SK-N-SH (cell line): ENCODE results near the gene AKAP6. TPM values are rescaled to one million over a fixed set of nuclear protein-coding genes. Genes with fewer than 3 reads are reported as not detected.
A peak's percentile ranks its signal among the peaks of the same experiment; 100 is the strongest.

Experiments used
- CTCF ChIA-PET: fragments of 300-600, 350-600 bp; formaldehyde crosslinking; extraction: SDS; loops from one replicate; lab custom pipeline; 2021; lab: Yijun Ruan, JAX
- POLR2A ChIA-PET: fragments of 350-600 bp; sonication (Branson Sonifier 250); formaldehyde crosslinking; extraction: SDS; loops from one replicate; lab custom pipeline; 2020; ENCODE audit warnings: antibody characterized with exemption, inconsistent platforms; lab: Yijun Ruan, JAX
- DNase-seq: peaks from one replicate; pipeline ENCODE4 v3.0.0; 2012
- H2AFZ ChIP-seq: fragments of 200-600 bp; sonication (generic); 2 replicates; pipeline ENCODE4 v1.8.1; 2016; ENCODE audit warnings: antibody characterized with exemption, mild to moderate bottlenecking, low read depth
- H3F3A ChIP-seq: fragments of 200-600 bp; sonication (generic); replicated peaks from 2 replicates; pipeline ENCODE3; 2016; ENCODE audit warnings: antibody characterized with exemption, mild to moderate bottlenecking; ENCODE audit not compliant: insufficient read depth
- H3K27ac ChIP-seq, 2 experiments: fragments of 200-500 bp in 1 of 2; fragments of 200-600 bp in 1 of 2; sonication (Bioruptor generic) in 1 of 2; sonication (generic), shearing (Covaris generic) in 1 of 2; 2 replicates each; pipeline versions ENCODE4 v1.5.1 to v1.6.1; 2014 to 2016; ENCODE audit warnings: low read depth in 2 of 2, inconsistent platforms in 1 of 2, low read length in 1 of 2, mild to moderate bottlenecking in 1 of 2, mixed read lengths in 1 of 2
- H3K27me3 ChIP-seq: fragments of 200-600 bp; sonication (generic), shearing (Covaris generic); 2 replicates; pipeline ENCODE4 v1.6.1; 2016; ENCODE audit warnings: mixed run types; ENCODE audit not compliant: insufficient read depth
- H3K36me3 ChIP-seq, 2 experiments: fragments of 200-500 bp in 1 of 2; fragments of 200-600 bp in 1 of 2; sonication (Bioruptor generic) in 1 of 2; sonication (generic) in 1 of 2; replicated peaks in 1 of 2; 2 replicates each; pipeline versions ENCODE3 to v1.5.1; 2014 to 2016; ENCODE audit warnings: low read length in 1 of 2, mild to moderate bottlenecking in 1 of 2; ENCODE audit not compliant: insufficient read depth in 2 of 2, control insufficient read depth in 1 of 2
- H3K4me1 ChIP-seq, 2 experiments: fragments of 200-500 bp in 1 of 2; fragments of 200-600 bp in 1 of 2; sonication (Bioruptor generic) in 1 of 2; sonication (generic), shearing (Covaris generic) in 1 of 2; 2 replicates each; pipeline versions ENCODE4 v1.5.1 to v1.6.1; 2014 to 2016; ENCODE audit warnings: low read depth in 1 of 2, low read length in 1 of 2, mixed run types in 1 of 2; ENCODE audit not compliant: insufficient read depth in 2 of 2, control insufficient read depth in 1 of 2
- H3K4me2 ChIP-seq: fragments of 200-600 bp; sonication (generic), shearing (Covaris generic); 2 replicates; pipeline ENCODE4 v1.6.1; 2017; ENCODE audit warnings: mixed run types
- H3K4me3 ChIP-seq, 2 experiments: fragments of 200-500 bp in 1 of 2; fragments of 200-600 bp in 1 of 2; sonication (Bioruptor generic) in 1 of 2; sonication (generic), shearing (Covaris generic) in 1 of 2; 2 replicates each; pipeline versions ENCODE4 v1.5.1 to v1.8.1; 2014 to 2016; ENCODE audit warnings: low read depth in 2 of 2, inconsistent platforms in 1 of 2, low read length in 1 of 2, mild to moderate bottlenecking in 1 of 2, mixed read lengths in 1 of 2, moderate library complexity in 1 of 2
- H3K79me2 ChIP-seq: fragments of 200-600 bp; sonication (generic); 2 replicates; pipeline ENCODE4 v1.8.1; 2017; ENCODE audit warnings: mild to moderate bottlenecking; ENCODE audit not compliant: insufficient read depth
- H3K9ac ChIP-seq: fragments of 200-600 bp; sonication (generic); 2 replicates; pipeline ENCODE4 v1.6.1; 2017; ENCODE audit warnings: mixed run types
- H3K9me2 ChIP-seq: fragments of 200-600 bp; sonication (generic); 2 replicates; pipeline ENCODE4 v1.6.1; 2017; ENCODE audit warnings: mixed run types
- H3K9me3 ChIP-seq: fragments of 200-600 bp; sonication (generic); 2 replicates; pipeline ENCODE4 v1.6.1; 2017; ENCODE audit warnings: mixed run types, mild to moderate bottlenecking, moderate library complexity
- H4K20me1 ChIP-seq: fragments of 200-600 bp; sonication (generic); 2 replicates; pipeline ENCODE4 v1.6.1; 2017; ENCODE audit warnings: mild to moderate bottlenecking, mixed run types; ENCODE audit not compliant: insufficient read depth
- FOSL2 ChIP-seq: IDR thresholded peaks from 2 replicates; pipeline ENCODE4 v1.4.0; 2012; ENCODE audit warnings: low read depth, mild to moderate bottlenecking, moderate library complexity, borderline replicate concordance
- FOXJ3 ChIP-seq: sonication (generic); formaldehyde crosslinking; IDR thresholded peaks from 2 replicates; pipeline ENCODE4 v1.5.1; 2020; ENCODE audit warnings: mild to moderate bottlenecking, missing genetic modification reagents
- FOXM1 ChIP-seq: IDR thresholded peaks from 2 replicates; pipeline ENCODE4 v1.4.0; 2012; ENCODE audit warnings: low read depth, mild to moderate bottlenecking
- GATA2 ChIP-seq: sonication (generic); formaldehyde crosslinking; IDR thresholded peaks from 2 replicates; pipeline ENCODE4 v1.5.0; 2020; ENCODE audit warnings: mild to moderate bottlenecking, missing genetic modification reagents
- JUND ChIP-seq: IDR thresholded peaks from 2 replicates; pipeline ENCODE4 v1.4.0; 2012
- MAX ChIP-seq: IDR thresholded peaks from 2 replicates; pipeline ENCODE4 v1.4.0; 2012; ENCODE audit warnings: low read depth
- NFIC ChIP-seq: IDR thresholded peaks from 2 replicates; pipeline ENCODE4 v1.4.0; 2012; ENCODE audit warnings: borderline replicate concordance
- NRF1 ChIP-seq: IDR thresholded peaks from 2 replicates; pipeline ENCODE4 v1.6.1; 2012; ENCODE audit warnings: low read depth, mild to moderate bottlenecking, low read length
- PBX3 ChIP-seq: IDR thresholded peaks from 2 replicates; pipeline ENCODE4; 2012
- RCOR1 ChIP-seq: fragments of 150-350 bp; IDR thresholded peaks from 2 replicates; pipeline ENCODE4 v1.6.1; 2017; ENCODE audit warnings: antibody characterized with exemption, low read length
- RFX5 ChIP-seq: IDR thresholded peaks from 2 replicates; pipeline ENCODE4 v1.6.1; 2012; ENCODE audit warnings: mild to moderate bottlenecking, improper control_type of control experiment, low read length
- SMC3 ChIP-seq: IDR thresholded peaks from 2 replicates; pipeline ENCODE4 v1.6.1; 2012; ENCODE audit warnings: low read depth, low read length, improper control_type of control experiment
- TCF12 ChIP-seq: IDR thresholded peaks from 2 replicates; pipeline ENCODE4 v1.4.0; 2012
- TEAD4 ChIP-seq: IDR thresholded peaks from 2 replicates; pipeline ENCODE4 v1.4.0; 2012; ENCODE audit warnings: mild to moderate bottlenecking, borderline replicate concordance; ENCODE audit not compliant: insufficient read depth
- WGBS: methylation state at CpG from one replicate; pipeline ENCODE4 v1.1.6; 2017; ENCODE audit warnings: low lambda C conversion rate; 5-methylcytosine and 5-hydroxymethylcytosine counted together
- polyA plus RNA-seq, 3 experiments: library from polyadenylated mRNA; depleted of rRNA; stranded (reverse); fragments of >200 nt; gene quantifications; 2 replicates each; pipeline ENCODE4 v1.2.3, GENCODE V29; 2012

Gene AKAP6
- polyA plus RNA-seq, 1 of the 3 experiments (the other 2 are of a cell fraction), result 1.7 TPM

GRCh38 chr14:32537166-32537565 is 208.1 kb downstream of the AKAP6 start:
- POLR2A ChIA-PET, result no interaction called here
- H4K20me1 ChIP-seq, result no peaks in the 10 kb centered on the region
- H3K4me3 ChIP-seq, result no peak overlapping the region
- no peak overlapping the region for H2AFZ ChIP-seq
- no peaks in the 10 kb centered on the region for H3K27me3 ChIP-seq
- WGBS, result 88% methylated on average over 4 of the region's 4 CpGs
- H3K4me2 ChIP-seq, result no peak overlapping the region
- H3K9me2 ChIP-seq, result no peaks in the 10 kb centered on the region
- DNase-seq, result no peak
- H3F3A ChIP-seq, result no peaks in the 10 kb centered on the region
- CTCF ChIA-PET, result interaction anchor here (0.7 kb wide), 1 partner anchor 1080 kb away, joined by 3 read pairs; the partner anchor contains the start of gene DTD2
- H3K36me3 ChIP-seq, result peaks cover 8% of the 10 kb centered on the region in 2 experiments
- H3K27ac ChIP-seq, result no peak overlapping the region
- TF ChIP-seq MAX (no peak), FOSL2 (no peak), PBX3 (no peak), NRF1 (no peak), TCF12 (no peak), RCOR1 (no peak), SMC3 (no peak), FOXM1 (no peak), GATA2 (CRISPR knock-in tag) (no peak), FOXJ3 (no peak)
- TF ChIP-seq, all 33 proteins: peak for 0
- H3K79me2 ChIP-seq, result no peaks in the 10 kb centered on the region
- H3K9ac ChIP-seq, result no peak overlapping the region
- no peaks in the 10 kb centered on the region for H3K9me3 ChIP-seq
- no peaks in the 10 kb centered on the region for H3K4me1 ChIP-seq

DNA sequence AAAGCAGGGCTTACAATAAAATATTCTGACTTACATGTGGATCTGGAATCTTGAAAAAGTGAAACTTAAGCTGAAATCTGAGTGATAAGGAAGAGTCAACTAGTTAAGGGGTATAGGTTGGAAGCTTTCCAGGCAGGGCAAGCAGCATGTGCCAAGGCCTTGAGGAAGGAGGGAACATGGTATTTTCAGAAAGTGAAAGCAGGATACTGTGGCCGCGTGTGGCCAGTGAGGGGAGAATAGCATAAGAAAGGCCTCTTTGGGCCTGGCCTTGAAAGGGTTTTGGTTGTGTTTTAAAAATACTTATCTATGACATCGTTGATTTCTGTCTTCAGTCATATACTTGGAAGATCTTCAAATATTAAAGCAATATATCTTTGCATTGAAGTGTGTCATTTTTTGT is 213.4 kb downstream of the AKAP6 start:
- H3K79me2 ChIP-seq, result no peaks in the 10 kb centered on the region
- TF ChIP-seq JUND, result no peak
- no peak for TF ChIP-seq RFX5
- TF ChIP-seq TEAD4, result no peak
- TF ChIP-seq NFIC, result 0 out of 2 replicates have a peak, but pooled peaks have one; percentile 5
- TF ChIP-seq, all 33 proteins: peak for 1
- Histone ChIP-seq H3K9me2 (no peaks in the 10 kb centered on the region), H3K4me2 (no peak overlapping the region), H2AFZ (no peak overlapping the region), H3K4me3 (no peak overlapping the region), H3K4me1 (no peaks in the 10 kb centered on the region), H3K36me3 (peaks cover 9 to 20% of the 10 kb centered on the region in 2 experiments), H3K9ac (no peak overlapping the region), H3K27me3 (no peaks in the 10 kb centered on the region), H3K27ac (no peak overlapping the region), H3K9me3 (no peaks in the 10 kb centered on the region), H3F3A (no peaks in the 10 kb centered on the region), H4K20me1 (no peaks in the 10 kb centered on the region)
- 74% methylated on average over 3 of the region's 3 CpGs for WGBS
- CTCF ChIA-PET, result interaction anchor here (0.7 to 1.9 kb wide), 3 partner anchors 17 to 29 kb away, joined by 3 to 6 read pairs (median 3); no protein-coding TSS in a partner anchor
- POLR2A ChIA-PET, result no interaction called here
- no peak for DNase-seq
